ENCODE results near the gene TBL3.

GRCh38 chr16:1930338-1930720, 41.5 kb upstream of the TBL3 start:
- TF ChIP-seq CTCF (IDR thresholded peaks at IDR 0.05) (no peak), POLR2A (IDR thresholded peaks at IDR 0.05) (no peak)
